K562 (cell line): ENCODE measurements around the gene KRT1. TPM values are rescaled to one million over a fixed set of nuclear protein-coding genes. Genes with fewer than 3 reads are reported as not detected.

ENCODE experiments used
- ATAC-seq: fragments of 200-7000 bp; cut with Tn5 transposase; 3 replicates; pipeline ENCODE4 v1.9.1; 2020; ENCODE audit warnings: moderate library complexity
- BruUV-seq: library from RNA; stranded (reverse); fragments of 400-500 nt; replicated peaks from 2 replicates; lab custom pipeline; 2021; lab: Mats Ljungman, UMichigan
- CTCF ChIA-PET: fragments of 300-600 bp; formaldehyde crosslinking; extraction: SDS; loops from one replicate; lab custom pipeline; 2021; ENCODE audit warnings: low intra/inter-chr PET ratio; lab: Yijun Ruan, JAX
- POLR2A ChIA-PET: fragments of 300-600, 350-650 bp; sonication (Branson Sonifier 250); formaldehyde crosslinking; extraction: SDS; loops from one replicate; lab custom pipeline; 2021; ENCODE audit warnings: antibody characterized with exemption, inconsistent platforms; lab: Yijun Ruan, JAX
- DNase-seq, 4 experiments: peaks; one replicate each; pipeline versions ENCODE4 v3.0.0 to v3.0.0-alpha.2; 2011 to 2018; ENCODE audit warnings: low spot score in 3 of 4, mixed read lengths in 3 of 4; ENCODE audit errors: extremely low read depth in 1 of 4
- FAIRE-seq: peaks from 2 replicates; lab custom pipeline; 2011; peaks lifted over from hg19 to GRCh38; lab: Jason Lieb, UNC
- H2AFZ ChIP-seq: 2 replicates; pipeline ENCODE4 v1.6.0; 2011; ENCODE audit warnings: low read depth, low read length, control low read depth, inconsistent platforms
- H3K27ac ChIP-seq: fragments of 200-600 bp; 3 replicates; pipeline ENCODE4 v1.8.0; 2011; ENCODE audit warnings: low read depth, mild to moderate bottlenecking, control low read depth, inconsistent platforms, low read length, moderate library complexity, mixed read lengths; ENCODE audit errors: extremely low read depth
- H3K27me3 ChIP-seq, 2 experiments: fragments of 300-600 bp in 1 of 2; 2 replicates in 1 of 2; 3 replicates in 1 of 2; pipeline versions ENCODE4 v1.6.0 to v1.8.0; 2011; ENCODE audit warnings: inconsistent platforms in 2 of 2, low read length in 2 of 2, mild to moderate bottlenecking in 1 of 2, mixed read lengths in 1 of 2, moderate library complexity in 1 of 2; ENCODE audit not compliant: control insufficient read depth in 2 of 2, insufficient read depth in 2 of 2
- H3K36me3 ChIP-seq: fragments of 300-600 bp; 3 replicates; pipeline ENCODE4 v1.8.0; 2011; ENCODE audit warnings: mild to moderate bottlenecking, low read length, inconsistent platforms; ENCODE audit not compliant: control insufficient read depth, insufficient read depth
- H3K4me1 ChIP-seq, 2 experiments: fragments of 200-600 bp in 1 of 2; replicated peaks in 1 of 2; 2 replicates in 1 of 2; 3 replicates in 1 of 2; pipeline versions ENCODE4 v1.5.1 to v1.8.0; 2011; ENCODE audit warnings: inconsistent platforms in 2 of 2, low read length in 2 of 2, mild to moderate bottlenecking in 1 of 2, mixed read lengths in 1 of 2, moderate library complexity in 1 of 2; ENCODE audit not compliant: control insufficient read depth in 2 of 2, insufficient read depth in 2 of 2
- H3K4me2 ChIP-seq: 2 replicates; pipeline ENCODE4 v1.6.1; 2011; ENCODE audit warnings: low read length, control low read depth, inconsistent platforms, mixed read lengths; ENCODE audit not compliant: insufficient read depth
- H3K4me3 ChIP-seq: fragments of 200-600 bp; sonication (generic), shearing (Covaris generic); 2 replicates; pipeline ENCODE4 v1.5.1; 2016; ENCODE audit warnings: control low read depth, inconsistent platforms
- H3K79me2 ChIP-seq: fragments of 200-600 bp; 3 replicates; pipeline ENCODE4 v1.8.0; 2011; ENCODE audit warnings: low read length, inconsistent platforms; ENCODE audit not compliant: control insufficient read depth, insufficient read depth
- H3K9ac ChIP-seq, 2 experiments: 2 replicates each; pipeline versions ENCODE4 v1.6.0 to v1.6.1; 2011; ENCODE audit warnings: low read depth in 2 of 2, low read length in 2 of 2, control low read depth in 1 of 2, inconsistent platforms in 1 of 2, mild to moderate bottlenecking in 1 of 2, mixed read lengths in 1 of 2; ENCODE audit not compliant: insufficient read depth in 1 of 2
- H3K9me1 ChIP-seq: one replicate; pipeline ENCODE4 v1.6.0; 2011; ENCODE audit warnings: inconsistent platforms, mild to moderate bottlenecking, low read length, moderate library complexity; ENCODE audit not compliant: control insufficient read depth, insufficient read depth
- H3K9me3 ChIP-seq: replicated peaks from 2 replicates; pipeline ENCODE4 v1.5.1; 2011; ENCODE audit warnings: low read depth, low read length, inconsistent platforms; ENCODE audit not compliant: control insufficient read depth, insufficient read depth
- H4K20me1 ChIP-seq: replicated peaks from 2 replicates; pipeline ENCODE4 v1.6.1; 2011; ENCODE audit warnings: low read length, inconsistent platforms, mixed read lengths; ENCODE audit not compliant: control insufficient read depth, insufficient read depth
- EHMT2 ChIP-seq: fragments of 450-650 bp; IDR thresholded peaks from 2 replicates; pipeline ENCODE4 v1.6.1; 2018; ENCODE audit warnings: antibody characterized with exemption
- FOXJ3 ChIP-seq: sonication (generic); formaldehyde crosslinking; IDR thresholded peaks from 2 replicates; pipeline ENCODE4 v1.4.0; 2020; ENCODE audit warnings: mild to moderate bottlenecking, missing genetic modification reagents
- HNRNPL ChIP-seq: fragments of 200-400 bp; formaldehyde crosslinking; IDR thresholded peaks from 2 replicates; pipeline ENCODE4 v1.6.1; 2017; ENCODE audit warnings: low read depth, mild to moderate bottlenecking, low read length
- MTA3 ChIP-seq: fragments of 450-650 bp; formaldehyde crosslinking; IDR thresholded peaks from 2 replicates; pipeline ENCODE4 v1.6.1; 2017; ENCODE audit warnings: mild to moderate bottlenecking, borderline replicate concordance
- NFYB ChIP-seq: IDR thresholded peaks from 2 replicates; pipeline ENCODE4 v1.6.1; 2011; ENCODE audit warnings: mild to moderate bottlenecking, moderate library complexity; ENCODE audit not compliant: insufficient read length; ENCODE audit errors: extremely low read depth
- POLR2AphosphoS2 ChIP-seq: IDR thresholded peaks from 2 replicates; pipeline ENCODE4 v1.6.1; 2012; ENCODE audit warnings: low read length, improper control_type of control experiment
- SAFB2 ChIP-seq: fragments of 200-400 bp; formaldehyde crosslinking; IDR thresholded peaks from 2 replicates; pipeline ENCODE4 v1.6.1; 2018; ENCODE audit warnings: borderline replicate concordance, low read length, low read depth, moderate library complexity; ENCODE audit not compliant: severe bottlenecking
- SRSF9 ChIP-seq: fragments of 200-400 bp; formaldehyde crosslinking; IDR thresholded peaks from 2 replicates; pipeline ENCODE4 v1.6.1; 2017; ENCODE audit warnings: low read depth, low read length, borderline replicate concordance
- ZNF77 ChIP-seq: fragments of 250-450 bp; sonication (Bioruptor Pico); IDR thresholded peaks from 2 replicates; pipeline ENCODE4 v1.5.0; 2020
- WGBS: fragments of 100-300 bp; shearing (Covaris generic); methylation state at CpG from one replicate; pipeline ENCODE4 v1.1.6; 2016; ENCODE audit warnings: low coverage, mixed read lengths; ENCODE audit not compliant: insufficient coverage; ENCODE audit errors: missing lambda C conversion rate; 5-methylcytosine and 5-hydroxymethylcytosine counted together
- in situ Hi-C: fragments of 300-500 bp; cut with MboI; formaldehyde crosslinking; loops from 4 replicates; pipeline ENCODE4 v1.15.0; 2018; ENCODE audit warnings: inconsistent platforms, mixed read lengths
- intact Hi-C: fragments of 100-400 bp; cut with micrococcal nuclease; formaldehyde crosslinking; loops from 2 replicates; pipeline ENCODE4 v1.14.2; 2022
- polyA plus RNA-seq, 8 experiments: library from polyadenylated mRNA; depleted of rRNA in 4 of 8; stranded (reverse) in 5 of 8; unstranded in 3 of 8; fragments of >200 nt; fragmentation: Nextera tagmentation in 2 of 8; fragmentation: Illumina TruSeq in 1 of 8; extraction: Ambion mirVana in 2 of 8; extraction: Trizol in 1 of 8; gene quantifications; 2 replicates each; pipeline versions ENCODE4 v1.2.1 to v1.2.3, GENCODE V29; 2011 to 2014; ENCODE audit warnings: inconsistent platforms in 1 of 8, missing spikeins in 1 of 8
- total RNA-seq, 7 experiments: library from RNA; depleted of rRNA in 6 of 7; stranded (reverse); fragments of >200 nt in 6 of 7; fragmentation: Illumina TruSeq in 2 of 7; extraction: Trizol in 2 of 7; gene quantifications; 2 replicates each; pipeline versions ENCODE4 v1.2.1 to v1.2.3, GENCODE V29; 2011 to 2021; ENCODE audit warnings: low replicate concordance in 1 of 7
- TF ChIP-seq, protein P1 (sequence below): fragments of 450-650 bp; IDR thresholded peaks from 2 replicates; pipeline ENCODE4 v1.6.1; 2016; ENCODE audit warnings: mild to moderate bottlenecking
- TF ChIP-seq, protein P2 (sequence below): fragments of 450-650 bp; IDR thresholded peaks from 2 replicates; pipeline ENCODE4 v1.6.1; 2016; ENCODE audit warnings: low read depth, mild to moderate bottlenecking, moderate library complexity

The KRT1 gene
- total and polyA plus RNA-seq, 9 of the 15 experiments (the other 6 are each of a cell fraction or from before 2014, with no cell fraction given): 0.18 TPM; not detected in 8

DNA sequence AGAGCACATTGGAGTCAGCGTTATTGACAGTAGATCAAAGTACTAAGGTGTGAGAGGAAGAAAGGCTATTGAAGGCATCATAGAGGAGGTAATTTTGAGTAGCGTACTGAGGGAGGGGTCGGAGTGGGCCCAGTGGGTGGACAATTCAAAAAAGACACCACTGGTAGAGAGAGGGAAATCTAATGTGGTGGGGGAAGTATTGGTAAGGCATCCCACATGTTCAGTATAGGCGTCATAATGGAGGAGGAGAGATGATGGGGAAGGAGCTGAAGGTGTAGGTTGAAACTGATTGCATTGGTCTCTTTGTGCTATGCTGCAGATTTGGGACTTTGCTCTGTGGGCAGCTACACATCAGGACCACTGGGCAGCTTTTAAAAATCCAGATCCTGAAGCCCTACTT, 46.8 kb upstream of the KRT1 start:
- Histone ChIP-seq H3K9me3 (no peaks in the 10 kb centered on the region), H3K4me3 (no peak overlapping the region), H4K20me1 (0 out of 2 replicates have a peak, but pooled peaks cover 5% of the 10 kb centered on the region), H3K9ac (no peak overlapping the region), H3K4me1 (no peaks in the 10 kb centered on the region), H3K36me3 (no peaks in the 10 kb centered on the region), H3K79me2 (no peaks in the 10 kb centered on the region), H3K27ac (no peak overlapping the region), H3K4me2 (no peak overlapping the region), H3K9me1 (no peaks in the 10 kb centered on the region), H3K27me3 (peaks cover 29 to 56% of the 10 kb centered on the region in 2 experiments), H2AFZ (no peak overlapping the region)
- DNase-seq: no peak
- intact Hi-C loops: no loop called here
- 3% methylated on average over 3 of the region's 4 CpGs for WGBS
- TF ChIP-seq NFYB (no peak), HNRNPL (no peak), SRSF9 (no peak), EHMT2 (no peak), FOXJ3 (CRISPR knock-in tag) (no peak), SAFB2 (no peak), MTA3 (no peak), ZNF77 (CRISPR knock-in tag) (no peak), POLR2AphosphoS2 (no peak)
- TF ChIP-seq, protein P1, sequence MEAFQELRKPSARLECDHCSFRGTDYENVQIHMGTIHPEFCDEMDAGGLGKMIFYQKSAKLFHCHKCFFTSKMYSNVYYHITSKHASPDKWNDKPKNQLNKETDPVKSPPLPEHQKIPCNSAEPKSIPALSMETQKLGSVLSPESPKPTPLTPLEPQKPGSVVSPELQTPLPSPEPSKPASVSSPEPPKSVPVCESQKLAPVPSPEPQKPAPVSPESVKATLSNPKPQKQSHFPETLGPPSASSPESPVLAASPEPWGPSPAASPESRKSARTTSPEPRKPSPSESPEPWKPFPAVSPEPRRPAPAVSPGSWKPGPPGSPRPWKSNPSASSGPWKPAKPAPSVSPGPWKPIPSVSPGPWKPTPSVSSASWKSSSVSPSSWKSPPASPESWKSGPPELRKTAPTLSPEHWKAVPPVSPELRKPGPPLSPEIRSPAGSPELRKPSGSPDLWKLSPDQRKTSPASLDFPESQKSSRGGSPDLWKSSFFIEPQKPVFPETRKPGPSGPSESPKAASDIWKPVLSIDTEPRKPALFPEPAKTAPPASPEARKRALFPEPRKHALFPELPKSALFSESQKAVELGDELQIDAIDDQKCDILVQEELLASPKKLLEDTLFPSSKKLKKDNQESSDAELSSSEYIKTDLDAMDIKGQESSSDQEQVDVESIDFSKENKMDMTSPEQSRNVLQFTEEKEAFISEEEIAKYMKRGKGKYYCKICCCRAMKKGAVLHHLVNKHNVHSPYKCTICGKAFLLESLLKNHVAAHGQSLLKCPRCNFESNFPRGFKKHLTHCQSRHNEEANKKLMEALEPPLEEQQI: no peak
- TF ChIP-seq, protein P2, sequence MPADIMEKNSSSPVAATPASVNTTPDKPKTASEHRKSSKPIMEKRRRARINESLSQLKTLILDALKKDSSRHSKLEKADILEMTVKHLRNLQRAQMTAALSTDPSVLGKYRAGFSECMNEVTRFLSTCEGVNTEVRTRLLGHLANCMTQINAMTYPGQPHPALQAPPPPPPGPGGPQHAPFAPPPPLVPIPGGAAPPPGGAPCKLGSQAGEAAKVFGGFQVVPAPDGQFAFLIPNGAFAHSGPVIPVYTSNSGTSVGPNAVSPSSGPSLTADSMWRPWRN: no peak
- POLR2A ChIA-PET: interaction anchor here (0.5 to 0.6 kb wide), 2 partner anchors 328 to 342 kb away, joined by 4 read pairs; no protein-coding TSS in a partner anchor
- in situ Hi-C loops: no loop called here
- BruUV-seq: no TSS peak
- CTCF ChIA-PET: no interaction called here
- no peak for ATAC-seq
- FAIRE-seq: no peak
